Measurements from ENCODE around the gene SLC22A25. TPM values are rescaled to one million over a fixed set of nuclear protein-coding genes. Genes with fewer than 3 reads are reported as not detected.
"Not testable (repeated sequence)": the region's sequence is repeated elsewhere in the genome, so short reads cannot be mapped to it uniquely, and the experiment has no call there.

Gene SLC22A25
- total RNA-seq, 1 donor from 2014 or later: not detected

DNA sequence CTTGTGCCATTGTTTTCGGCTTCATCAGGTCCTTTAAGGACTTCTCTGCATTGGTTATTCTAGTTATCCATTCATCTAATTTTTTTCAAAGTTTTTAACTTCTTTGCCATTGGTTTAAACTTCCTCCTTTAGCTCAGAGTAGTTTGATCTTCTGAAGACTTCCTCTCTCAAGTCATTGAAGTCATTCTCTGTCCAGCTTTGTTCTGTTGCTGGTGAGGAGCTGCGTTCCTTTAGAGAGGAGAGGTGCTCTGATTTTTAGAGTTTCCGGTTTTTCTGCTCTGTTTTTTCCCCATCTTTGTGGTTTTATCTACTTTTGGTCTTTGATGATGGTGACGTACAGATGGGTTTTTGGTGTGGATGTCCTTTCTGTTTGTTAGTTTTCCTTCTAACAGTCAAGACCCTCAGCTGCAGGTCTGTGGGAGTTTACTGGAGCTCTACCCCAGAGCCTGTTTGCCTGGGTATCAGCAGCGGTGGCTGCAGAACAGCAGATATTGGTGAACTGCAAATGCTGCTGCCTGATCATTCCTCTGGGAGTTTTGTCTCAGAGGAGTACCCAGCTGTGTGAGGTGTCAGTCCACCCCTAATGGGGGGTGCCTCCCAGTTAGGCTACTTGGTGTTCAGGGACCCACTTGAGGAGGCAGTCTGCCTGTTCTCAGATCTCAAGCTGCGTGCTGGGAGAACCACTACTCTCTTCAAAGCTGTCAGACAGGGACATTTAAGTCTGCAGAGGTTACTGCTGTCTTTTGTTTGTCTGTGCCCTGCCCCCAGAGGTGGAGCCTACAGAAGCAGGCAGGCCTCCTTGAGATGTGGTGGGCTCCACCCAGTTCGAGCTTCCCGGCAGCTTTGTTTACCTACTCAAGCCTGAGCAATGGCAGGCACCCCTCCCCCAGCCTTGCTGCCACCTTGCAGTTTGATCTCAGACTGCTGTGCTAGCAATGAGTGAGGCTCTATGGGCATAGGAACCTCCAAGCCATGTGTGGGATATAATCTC lies 7.6 kb downstream of the SLC22A25 start:
- not testable (repeated sequence) for DNase-seq (ENCODE audit: low spot score)

GRCh38 chr11:63229815-63230214 lies 13.6 kb downstream of the SLC22A25 start:
- DNase-seq (ENCODE audit: low spot score): no peak

DNA sequence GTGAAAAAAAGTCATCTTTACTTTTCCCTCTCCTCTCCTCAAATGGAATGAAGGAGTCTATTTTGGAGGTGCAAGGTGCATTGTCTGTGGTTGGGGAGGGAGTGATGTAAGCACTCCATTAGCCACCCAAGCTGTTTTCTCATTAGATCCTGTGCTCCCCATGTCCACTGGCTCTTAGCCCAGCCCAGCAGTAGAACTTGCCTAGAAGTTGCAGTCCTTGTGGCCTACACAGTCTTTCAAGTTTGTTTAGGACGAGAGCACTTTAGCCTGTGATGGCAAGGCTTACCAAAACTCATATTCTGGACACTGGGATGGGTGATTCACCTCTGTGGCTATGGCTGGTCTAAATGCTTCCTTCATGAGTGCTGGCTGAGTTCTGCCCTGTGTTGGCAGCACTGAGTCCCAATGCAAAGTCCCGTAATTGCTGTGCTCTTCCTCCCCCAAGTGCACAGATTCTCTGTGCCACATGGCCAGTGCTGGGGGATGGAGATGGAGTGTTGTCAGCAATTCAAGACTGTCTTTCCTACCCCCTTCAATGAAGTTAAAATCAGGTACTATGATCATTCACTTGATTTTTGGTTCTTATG lies 15.8 kb downstream of the SLC22A25 start:
- no peak for DNase-seq (ENCODE audit: low spot score)

DNA sequence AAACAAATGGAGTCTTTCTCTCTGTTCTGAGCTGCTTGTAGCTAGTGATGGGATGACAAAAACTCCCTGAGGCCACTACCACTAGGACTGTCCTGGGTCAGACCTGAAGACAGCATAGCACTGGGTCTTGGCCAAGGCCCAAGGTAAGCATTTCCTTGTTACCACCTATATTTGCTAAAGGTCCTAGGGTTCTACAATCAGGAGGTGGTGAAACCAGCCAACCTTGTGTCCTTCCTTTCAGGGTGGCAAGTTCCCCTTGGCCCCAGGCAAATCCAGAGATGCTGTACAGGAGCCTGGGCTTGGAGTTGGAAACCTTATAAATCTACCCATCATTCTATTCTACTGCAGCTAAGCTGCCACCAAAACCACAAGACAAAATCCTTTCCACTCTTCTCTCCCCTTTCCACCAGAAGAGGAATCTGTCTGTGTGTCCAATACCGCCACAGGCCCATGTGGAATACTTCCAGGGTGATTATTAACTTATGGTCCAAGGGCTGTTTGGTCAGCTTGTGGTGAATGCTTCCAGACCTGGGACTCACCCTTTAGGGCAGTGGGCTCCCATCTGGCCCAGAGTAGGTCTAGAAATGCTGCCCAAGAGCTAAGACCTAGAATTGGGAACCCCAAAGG lies 16.8 kb downstream of the SLC22A25 start:
- no peak for DNase-seq (ENCODE audit: low spot score)

- DNase-seq (ENCODE audit: low spot score): no peak
These were observed 29.3 kb downstream of the SLC22A25 start for GRCh38 chr11:63214093-63214492.

GRCh38 chr11:63212742-63213141 lies 30.7 kb downstream of the SLC22A25 start:
- no peak for DNase-seq (ENCODE audit: low spot score)

DNA sequence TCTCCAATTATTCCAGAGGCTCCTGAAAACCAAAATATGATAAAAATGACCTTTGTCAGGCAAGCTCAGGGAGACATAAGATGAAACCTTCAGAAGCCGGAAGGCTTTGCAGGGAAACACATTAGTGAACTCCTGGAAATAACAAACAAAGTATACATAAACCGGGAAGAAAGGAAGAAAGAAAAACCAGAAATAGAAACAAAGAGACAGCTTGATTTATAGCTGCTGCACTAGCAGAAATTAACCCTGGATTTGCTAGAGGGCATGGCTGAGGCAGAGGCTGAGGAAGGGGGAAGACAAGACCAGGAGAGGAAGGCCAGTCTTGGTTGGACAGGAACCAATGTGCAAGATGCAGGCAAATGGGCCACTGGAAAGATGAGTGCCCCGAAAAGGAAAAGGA lies 33.3 kb downstream of the SLC22A25 start:
- DNase-seq (ENCODE audit: low spot score): no peak

Other genes starting within 250 kb of the SLC22A25 start
- gene SLC22A8, start 227.8 kb downstream of the SLC22A25 start, total RNA-seq: not detected
- not detected for gene SLC22A24, start 99.4 kb downstream of the SLC22A25 start, total RNA-seq
- gene SLC22A9, start 126.2 kb upstream of the SLC22A25 start, total RNA-seq: not detected
- 39.8 TPM for gene PLAAT5, start 247.6 kb upstream of the SLC22A25 start, total RNA-seq

Measured in mesenteric fat pad (tissue), 1 donor.